NCI-H524 treated with DMSO at 0.1 percent for 48 hours (cell line): ENCODE measurements around the gene CCN2.
A peak's percentile ranks its signal among the peaks of the same experiment; 100 is the strongest.

ENCODE experiments used
- DNase-seq: peaks from one replicate; lab custom pipeline; 2025; lab: John Stamatoyannopoulos, UW

Gene CCN2

GRCh38 chr6:131966443-131966842, 15.3 kb upstream of the CCN2 start:
- DNase-seq: no peak

GRCh38 chr6:131963063-131963462, 11.9 kb upstream of the CCN2 start:
- DNase-seq: no peak

GRCh38 chr6:131960371-131961133, 9.4 kb upstream of the CCN2 start:
- DNase-seq: no peak

DNA sequence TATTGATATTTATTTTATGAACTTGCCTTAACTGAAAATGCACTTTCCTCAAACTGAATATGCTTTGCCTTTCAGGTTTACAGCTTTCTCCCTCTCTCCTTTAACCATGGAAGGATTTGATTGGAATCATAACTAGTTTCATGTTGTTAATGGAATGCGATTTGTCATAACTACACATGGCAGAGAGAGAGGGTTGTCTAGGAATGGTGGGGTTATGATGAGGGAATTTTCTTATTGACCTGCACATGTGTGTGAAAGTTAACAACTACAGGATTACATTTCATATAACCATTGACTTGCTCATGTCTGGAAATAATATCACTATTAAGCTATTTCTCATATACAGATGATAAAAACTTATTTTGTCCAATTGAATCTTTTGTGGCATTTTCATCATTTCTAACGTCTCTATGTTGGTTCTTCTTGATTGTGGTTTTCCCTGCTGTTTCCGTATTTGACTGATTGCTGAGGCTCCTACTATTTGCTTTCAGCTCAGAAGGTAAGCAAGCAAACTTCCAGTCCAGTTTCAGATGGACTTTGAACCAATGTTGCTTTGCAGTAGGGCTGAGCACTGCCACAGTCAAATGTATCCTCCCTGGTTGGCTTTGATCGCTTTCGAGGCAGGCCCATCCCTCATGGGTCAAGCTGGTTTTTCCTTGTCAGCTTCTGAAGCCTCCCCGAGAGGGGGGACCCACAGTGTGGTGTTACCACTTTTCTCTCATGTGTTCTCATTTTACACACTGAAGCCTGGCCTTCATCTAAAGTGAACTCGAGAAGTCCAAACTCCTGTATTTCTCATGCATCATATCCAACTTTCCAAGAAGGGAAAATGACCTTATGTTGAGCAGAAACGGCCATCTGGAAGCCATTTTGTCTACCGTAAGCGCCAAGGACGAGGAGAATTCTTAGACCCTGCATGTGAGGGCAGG, 7.6 kb upstream of the CCN2 start:
- DNase-seq: no peak

GRCh38 chr6:131958095-131958494, 6.9 kb upstream of the CCN2 start:
- DNase-seq: no peak

GRCh38 chr6:131955876-131956275, 4.7 kb upstream of the CCN2 start:
- no peak for DNase-seq

- DNase-seq: no peak
Observed at GRCh38 chr6:131955192-131955591, 4.0 kb upstream of the CCN2 start.

DNA sequence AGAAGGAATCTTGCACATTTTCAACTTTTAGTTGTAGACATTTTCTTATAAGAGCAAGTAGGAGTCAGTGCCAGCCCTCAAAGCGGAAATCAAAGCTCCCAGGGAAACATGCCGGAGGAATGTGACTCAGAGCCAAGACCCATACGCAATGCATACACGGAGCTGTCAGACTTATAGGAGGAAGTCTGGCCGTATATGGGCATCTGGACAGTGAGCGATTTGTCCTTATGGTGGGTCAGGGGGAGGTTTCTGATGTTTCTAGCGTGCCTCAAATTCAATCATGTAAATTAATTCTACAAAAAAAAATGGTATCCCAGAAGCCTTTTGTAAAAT, 3.6 kb upstream of the CCN2 start:
- DNase-seq: no peak

DNA sequence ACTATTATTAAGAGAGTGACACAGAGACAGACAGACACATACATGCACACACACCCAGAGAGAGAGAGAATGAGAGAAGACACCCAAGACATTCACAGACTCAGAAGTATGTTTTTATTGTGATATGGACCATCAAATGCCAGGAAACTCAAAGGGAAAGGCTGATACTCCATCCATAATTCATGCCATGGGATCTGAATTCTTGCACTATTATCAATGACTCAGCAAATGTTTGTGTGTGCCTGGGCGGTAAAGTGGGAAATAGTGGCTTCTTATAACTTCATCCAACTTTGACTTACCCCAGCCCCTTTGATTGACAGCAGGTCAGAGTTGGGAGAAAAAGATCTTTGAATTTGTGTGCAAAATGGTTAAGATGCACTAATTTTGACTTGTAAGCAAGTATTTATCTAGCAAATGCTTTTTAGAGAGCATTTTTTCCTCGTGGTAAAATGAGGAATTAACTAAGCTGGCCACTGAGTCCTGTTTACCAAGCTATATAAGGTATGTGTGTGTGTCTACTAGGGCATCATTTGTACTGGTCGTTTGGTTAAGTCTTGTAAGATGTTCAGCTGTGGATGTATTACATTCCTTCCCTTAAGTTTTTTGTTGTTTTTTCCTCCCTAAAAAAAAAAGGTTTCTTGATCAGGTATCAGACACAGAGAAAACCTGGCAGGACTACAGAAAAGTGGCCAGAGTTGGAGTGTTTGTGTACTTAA, 3.0 kb upstream of the CCN2 start:
- no peak for DNase-seq

GRCh38 chr6:131952886-131953509, 1.8 kb upstream of the CCN2 start:
- no peak for DNase-seq

DNA sequence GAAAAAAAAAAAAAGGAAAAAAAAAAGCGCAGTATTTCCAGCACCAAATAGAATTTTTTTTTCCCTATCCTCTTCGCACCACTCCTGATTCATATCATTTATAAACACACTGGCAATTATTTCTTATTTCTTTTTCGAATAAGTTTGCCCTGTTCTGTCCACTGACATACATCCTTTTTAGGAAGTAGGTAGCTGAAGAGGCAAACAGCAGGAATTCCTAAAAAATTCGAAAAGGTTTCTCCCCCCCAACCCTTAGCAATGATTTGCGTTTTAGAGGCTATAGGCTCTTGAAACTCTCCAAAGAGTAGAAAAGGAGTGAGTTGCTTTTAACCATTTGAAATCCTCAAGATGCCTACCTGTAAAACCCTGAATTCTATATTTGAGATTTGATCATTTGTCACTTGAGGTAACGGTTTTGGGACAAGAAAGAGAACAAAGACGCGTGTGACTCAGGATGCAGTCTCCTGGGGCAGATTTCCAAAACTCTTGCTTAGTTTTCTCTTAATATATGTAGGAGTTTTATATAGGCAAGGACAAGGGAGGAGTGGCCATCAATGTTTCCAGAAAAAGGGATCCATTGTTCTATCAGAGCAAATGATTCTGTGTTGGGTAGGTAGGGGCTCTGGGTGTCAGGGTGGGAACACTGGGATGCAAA, 531 bp upstream of the CCN2 start:
- no peak for DNase-seq

DNA sequence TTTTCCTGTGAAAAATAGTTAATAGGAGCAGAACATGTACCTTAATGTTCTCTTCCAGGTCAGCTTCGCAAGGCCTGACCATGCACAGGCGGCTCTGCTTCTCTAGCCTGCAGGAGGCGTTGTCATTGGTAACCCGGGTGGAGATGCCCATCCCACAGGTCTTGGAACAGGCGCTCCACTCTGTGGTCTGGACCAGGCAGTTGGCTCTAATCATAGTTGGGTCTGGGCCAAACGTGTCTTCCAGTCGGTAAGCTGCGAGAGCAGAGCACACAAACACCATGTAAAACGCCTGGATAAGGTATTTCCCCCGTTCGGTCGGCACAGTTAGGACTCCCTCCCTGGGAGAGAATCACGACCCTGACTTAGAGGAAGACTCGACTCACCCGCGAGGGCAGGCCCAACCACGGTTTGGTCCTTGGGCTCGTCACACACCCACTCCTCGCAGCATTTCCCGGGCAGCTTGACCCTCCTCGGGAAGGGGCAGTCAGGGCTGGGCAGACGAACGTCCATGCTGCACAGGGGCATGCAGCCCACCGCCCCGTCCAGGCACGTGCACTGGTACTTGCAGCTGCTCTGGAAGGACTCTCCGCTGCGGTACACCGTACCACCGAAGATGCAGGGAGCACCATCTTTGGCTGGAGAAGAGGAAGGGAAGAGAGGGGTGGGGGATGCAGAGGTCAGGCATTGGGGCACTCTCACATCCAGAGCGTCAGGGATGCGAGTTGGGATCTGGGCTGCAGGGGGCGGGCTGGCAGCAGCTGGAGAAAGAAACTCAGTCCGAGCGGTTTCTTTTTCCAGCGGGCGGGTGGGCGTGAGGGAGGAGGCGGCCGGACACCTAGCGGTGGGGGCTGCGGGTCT, 1.0 kb downstream of the CCN2 start:
- DNase-seq: peak; percentile 39

DNA sequence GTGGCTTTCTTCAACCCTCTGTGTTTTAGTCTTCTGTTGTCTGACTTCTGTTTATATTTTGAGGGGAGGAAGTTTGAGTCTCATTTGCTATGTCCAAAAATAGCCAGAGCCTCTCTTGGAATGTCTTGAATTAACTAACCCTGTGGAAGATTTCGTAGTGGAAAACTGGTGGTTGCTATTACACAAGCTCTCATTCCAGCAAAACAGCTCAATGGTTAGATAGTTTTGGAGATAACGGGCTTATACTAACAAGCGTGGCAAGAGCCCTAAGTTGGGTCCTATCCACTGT, 1.6 kb downstream of the CCN2 start:
- DNase-seq: no peak

DNA sequence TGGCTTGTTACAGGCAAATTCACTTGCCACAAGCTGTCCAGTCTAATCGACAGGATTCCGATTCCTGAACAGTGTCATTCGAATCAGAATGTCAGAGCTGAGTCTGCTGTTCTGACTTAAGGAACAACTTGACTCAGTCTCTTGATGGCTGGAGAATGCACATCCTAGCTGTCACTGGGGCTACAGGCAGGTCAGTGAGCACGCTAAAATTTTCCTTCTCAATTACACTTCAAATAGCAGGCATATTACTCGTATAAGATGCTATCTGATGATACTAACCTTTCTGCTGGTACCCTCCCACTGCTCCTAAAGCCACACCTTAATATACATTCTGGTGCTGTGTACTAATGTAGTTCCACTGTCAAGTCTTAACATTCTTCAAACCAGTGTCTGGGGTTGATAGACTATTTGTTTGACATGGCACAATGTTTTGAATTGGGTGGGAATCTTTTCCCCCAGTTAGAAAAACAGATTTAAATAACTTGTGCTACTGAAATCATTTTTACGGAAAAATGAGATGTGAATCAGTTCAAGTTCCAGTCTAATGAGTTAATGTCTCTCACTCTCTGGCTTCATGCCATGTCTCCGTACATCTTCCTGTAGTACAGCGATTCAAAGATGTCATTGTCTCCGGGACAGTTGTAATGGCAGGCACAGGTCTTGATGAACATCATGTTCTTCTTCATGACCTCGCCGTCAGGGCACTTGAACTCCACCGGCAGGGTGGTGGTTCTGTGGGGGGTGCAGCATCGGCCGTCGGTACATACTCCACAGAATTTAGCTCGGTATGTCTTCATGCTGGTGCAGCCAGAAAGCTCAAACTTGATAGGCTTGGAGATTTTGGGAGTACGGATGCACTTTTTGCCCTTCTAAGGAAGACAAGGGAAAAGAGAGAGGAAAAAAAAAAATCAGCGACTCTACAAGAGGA, 2.2 kb downstream of the CCN2 start:
- DNase-seq: no peak

DNA sequence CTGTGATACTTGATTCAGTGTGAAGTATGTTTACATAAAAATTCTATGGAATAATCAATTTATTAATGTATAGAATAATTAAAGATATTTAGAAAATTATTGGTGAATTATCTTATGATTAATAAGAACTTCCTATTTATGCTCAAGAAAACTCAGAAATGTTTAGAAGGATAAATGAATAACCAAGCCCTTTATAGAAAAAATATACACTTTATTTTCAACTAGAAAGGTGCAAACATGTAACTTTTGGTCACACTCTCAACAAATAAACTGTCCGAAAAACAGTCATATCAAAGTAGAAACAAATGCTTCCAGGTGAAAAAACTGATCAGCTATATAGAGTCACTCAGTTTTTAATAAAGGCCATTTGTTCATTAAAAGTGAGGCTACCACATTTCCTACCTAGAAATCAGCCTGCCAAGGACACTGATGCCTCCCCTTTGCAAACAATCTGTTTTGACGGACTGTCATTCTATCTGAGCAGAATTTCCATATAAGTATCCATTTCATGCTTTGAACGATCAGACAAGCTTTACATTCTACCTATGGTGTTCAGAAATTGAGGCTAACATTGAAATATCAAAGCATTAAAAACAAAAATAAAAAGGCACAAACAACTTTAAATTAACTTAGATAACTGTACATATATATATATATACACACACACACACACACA, 3.0 kb downstream of the CCN2 start:
- DNase-seq: no peak

DNA sequence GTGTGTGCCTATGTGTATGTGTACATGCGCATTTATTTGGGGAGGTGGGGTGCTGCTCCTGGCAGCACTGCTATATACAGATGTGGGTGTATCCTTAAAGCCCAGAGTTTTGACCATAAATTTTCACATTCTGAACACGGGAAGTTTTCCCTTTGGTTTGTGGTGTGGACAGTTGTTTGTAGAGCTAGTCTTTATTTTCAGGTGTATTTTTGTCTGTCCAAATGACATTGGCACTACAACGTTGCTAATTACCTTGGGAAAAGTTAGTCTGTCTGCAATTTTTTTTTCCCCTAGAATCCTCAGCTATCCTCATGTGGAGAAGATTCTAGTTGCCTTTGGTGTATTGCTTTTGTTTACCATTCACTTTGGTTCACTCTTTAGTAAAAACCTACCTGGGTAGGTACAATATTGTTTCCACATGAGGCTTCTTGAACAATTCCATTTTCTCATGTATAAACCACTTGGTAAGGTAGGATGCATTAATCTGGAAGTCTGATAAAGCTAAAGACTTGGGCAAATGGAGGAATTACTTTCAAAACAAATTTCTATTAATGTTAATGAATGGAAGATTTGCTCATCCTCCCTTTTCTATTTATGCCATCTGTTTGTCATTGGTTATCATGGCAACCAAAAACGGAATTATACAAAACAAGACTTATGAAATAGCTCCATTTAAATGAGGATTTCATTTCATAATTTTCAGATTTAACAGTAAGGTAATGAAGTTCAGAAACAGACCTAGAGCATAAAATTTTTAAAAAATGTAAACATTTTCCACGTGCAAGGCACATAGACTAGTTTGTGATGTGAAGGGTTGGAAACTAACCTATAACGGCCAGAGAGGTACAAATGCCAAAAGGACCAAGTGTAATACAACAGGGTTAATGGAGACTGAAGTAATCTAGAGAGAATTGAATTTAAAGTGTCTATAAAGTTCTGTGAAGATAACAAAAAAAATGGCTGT, 3.9 kb downstream of the CCN2 start:
- no peak for DNase-seq

- DNase-seq: no peak
Observed at GRCh38 chr6:131946404-131946991, 4.7 kb downstream of the CCN2 start.

GRCh38 chr6:131945971-131946370, 5.2 kb downstream of the CCN2 start:
- no peak for DNase-seq
